ENCODE measurements around the gene GID8.

GRCh38 chr20:62989201-62989601, 51.3 kb downstream of the GID8 start:
- no peak for TF ChIP-seq CTCF (IDR thresholded peaks at IDR 0.05)
- TF ChIP-seq POLR2A (IDR thresholded peaks at IDR 0.05): no peak
